Measurements from ENCODE around the gene GCKR. TPM values are rescaled to one million over a fixed set of nuclear protein-coding genes. Genes with fewer than 3 reads are reported as not detected.

The GCKR gene
- total RNA-seq, 1 experiment from 2014 or later: 0.11 TPM

GRCh38 chr2:27569398-27569797 is 72.8 kb downstream of the GCKR start:
- Histone ChIP-seq H3K27ac (ENCODE audit: insufficient read length, low read depth, low read length) (no peak overlapping the region), H2BK15ac (ENCODE audit: low read depth, low read length) (no peak overlapping the region), H3K56ac (ENCODE audit: insufficient read length, low read depth, low read length) (no peak overlapping the region), H3K9me3 (ENCODE audit: control insufficient read depth, low read depth, low read length) (peaks cover 7% of the 10 kb centered on the region), H3K79me2 (ENCODE audit: insufficient read depth, low read length) (no peaks in the 10 kb centered on the region), H3T11ph (ENCODE audit: low read length) (no peak overlapping the region), H3K9ac (ENCODE audit: extremely low read depth, insufficient read length, low read length) (no peak overlapping the region), H2BK20ac (ENCODE audit: low read depth, low read length, poor library complexity, severe bottlenecking) (no peak overlapping the region), H3K79me1 (ENCODE audit: insufficient read depth, low read depth, low read length, poor library complexity, severe bottlenecking) (no peaks in the 10 kb centered on the region), H3K27me3 (ENCODE audit: insufficient read depth, low read length) (no peaks in the 10 kb centered on the region), H4K8ac (replicated peaks; ENCODE audit: insufficient read length, low read depth, low read length) (no peak overlapping the region), H3K4ac (ENCODE audit: low read depth, low read length) (no peak overlapping the region), H3K18ac (ENCODE audit: insufficient read length, low read depth, low read length) (no peak overlapping the region), H2AFZ (ENCODE audit: low read length) (no peak overlapping the region), H4K20me1 (ENCODE audit: control insufficient read depth, insufficient read depth, insufficient read length) (no peaks in the 10 kb centered on the region), H2BK5ac (ENCODE audit: insufficient read length, low read length) (no peak overlapping the region), H4K5ac (ENCODE audit: insufficient read length, low read depth, low read length) (no peak overlapping the region), H3K4me1 (ENCODE audit: insufficient read depth, low read length) (no peaks in the 10 kb centered on the region), H2BK120ac (ENCODE audit: low read depth, low read length, poor library complexity, severe bottlenecking) (no peak overlapping the region), H3K23me2 (ENCODE audit: insufficient read length, low read depth, low read length, poor library complexity, severe bottlenecking) (no peaks in the 10 kb centered on the region), H4K91ac (ENCODE audit: insufficient read length, low read depth, low read length) (no peak overlapping the region), H2AK5ac (ENCODE audit: insufficient read length, low read length) (no peak overlapping the region), H2BK12ac (ENCODE audit: insufficient read length, low read depth, low read length) (no peak overlapping the region), H3K23ac (ENCODE audit: insufficient read length, low read depth, low read length) (no peak overlapping the region), H3K14ac (ENCODE audit: insufficient read depth, low read length) (no peak overlapping the region), H3K4me2 (ENCODE audit: insufficient read depth, insufficient read length, low read length) (no peak overlapping the region)
- H3K27me3 Mint-ChIP-seq (ENCODE audit: low read depth): peaks cover 91% of the 10 kb centered on the region
- H3K27ac Mint-ChIP-seq: no peak overlapping the region
- H3K36me3 Mint-ChIP-seq (ENCODE audit: insufficient read depth in 1 of 3, low read depth in 3 of 3): no peaks in the 10 kb centered on the region
- WGBS (ENCODE audit: extremely low coverage, insufficient read length, low lambda C conversion rate): no CpG with 5 or more reads among the region's 2 CpGs
- no peaks in the 10 kb centered on the region for H3K4me1 Mint-ChIP-seq
- no peak for DNase-seq
- peaks cover 0 to 14% of the 10 kb centered on the region in 2 experiments; a peak in 3 of 5 replicates for H3K9me3 Mint-ChIP-seq
- no peak overlapping the region for H3K4me3 Mint-ChIP-seq
- TF ChIP-seq, protein P1, sequence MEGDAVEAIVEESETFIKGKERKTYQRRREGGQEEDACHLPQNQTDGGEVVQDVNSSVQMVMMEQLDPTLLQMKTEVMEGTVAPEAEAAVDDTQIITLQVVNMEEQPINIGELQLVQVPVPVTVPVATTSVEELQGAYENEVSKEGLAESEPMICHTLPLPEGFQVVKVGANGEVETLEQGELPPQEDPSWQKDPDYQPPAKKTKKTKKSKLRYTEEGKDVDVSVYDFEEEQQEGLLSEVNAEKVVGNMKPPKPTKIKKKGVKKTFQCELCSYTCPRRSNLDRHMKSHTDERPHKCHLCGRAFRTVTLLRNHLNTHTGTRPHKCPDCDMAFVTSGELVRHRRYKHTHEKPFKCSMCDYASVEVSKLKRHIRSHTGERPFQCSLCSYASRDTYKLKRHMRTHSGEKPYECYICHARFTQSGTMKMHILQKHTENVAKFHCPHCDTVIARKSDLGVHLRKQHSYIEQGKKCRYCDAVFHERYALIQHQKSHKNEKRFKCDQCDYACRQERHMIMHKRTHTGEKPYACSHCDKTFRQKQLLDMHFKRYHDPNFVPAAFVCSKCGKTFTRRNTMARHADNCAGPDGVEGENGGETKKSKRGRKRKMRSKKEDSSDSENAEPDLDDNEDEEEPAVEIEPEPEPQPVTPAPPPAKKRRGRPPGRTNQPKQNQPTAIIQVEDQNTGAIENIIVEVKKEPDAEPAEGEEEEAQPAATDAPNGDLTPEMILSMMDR (conservative IDR thresholded peaks at IDR 0.05): no peak

Data from H9 (cell line).